Stimulated activated CD8-positive, alpha-beta memory T cell treated with anti-CD3 and anti-CD28 coated beads, Interleukin-12 subunit alpha, Interleukin-12 subunit beta, amount 100 ng/mL, for 1 hour (primary cell): ENCODE data around the gene RXRB.
A peak's percentile ranks its signal among the peaks of the same experiment; 100 is the strongest.
"Not testable (repeated sequence)": the region's sequence is repeated elsewhere in the genome, so short reads cannot be mapped to it uniquely, and the experiment has no call there.

Experiments used
- DNase-seq: peaks from one replicate; pipeline ENCODE4 v3.0.0-alpha.2; 2020; ENCODE audit warnings: low read depth

Gene RXRB

DNA sequence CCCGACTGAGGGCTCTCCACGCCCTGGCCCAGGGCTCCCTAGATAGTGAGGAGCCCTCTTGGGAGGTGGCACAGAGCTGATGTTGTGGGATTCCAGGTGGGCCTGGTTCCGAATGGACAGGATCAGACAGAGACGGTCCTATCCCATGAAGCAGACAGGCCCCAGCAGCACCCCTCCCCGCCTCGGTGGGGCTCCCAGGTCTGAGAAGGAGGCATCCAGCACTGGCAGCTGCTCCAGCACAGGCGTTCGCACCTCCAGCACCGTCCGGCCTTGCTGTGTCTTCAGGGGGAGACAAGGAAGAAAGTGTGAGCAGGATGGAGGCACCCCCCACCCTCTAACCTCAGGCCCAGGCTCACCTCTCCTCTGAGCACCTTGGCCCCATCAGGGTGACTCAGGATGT lies 36.9 kb downstream of the RXRB start:
- no peak for DNase-seq

DNA sequence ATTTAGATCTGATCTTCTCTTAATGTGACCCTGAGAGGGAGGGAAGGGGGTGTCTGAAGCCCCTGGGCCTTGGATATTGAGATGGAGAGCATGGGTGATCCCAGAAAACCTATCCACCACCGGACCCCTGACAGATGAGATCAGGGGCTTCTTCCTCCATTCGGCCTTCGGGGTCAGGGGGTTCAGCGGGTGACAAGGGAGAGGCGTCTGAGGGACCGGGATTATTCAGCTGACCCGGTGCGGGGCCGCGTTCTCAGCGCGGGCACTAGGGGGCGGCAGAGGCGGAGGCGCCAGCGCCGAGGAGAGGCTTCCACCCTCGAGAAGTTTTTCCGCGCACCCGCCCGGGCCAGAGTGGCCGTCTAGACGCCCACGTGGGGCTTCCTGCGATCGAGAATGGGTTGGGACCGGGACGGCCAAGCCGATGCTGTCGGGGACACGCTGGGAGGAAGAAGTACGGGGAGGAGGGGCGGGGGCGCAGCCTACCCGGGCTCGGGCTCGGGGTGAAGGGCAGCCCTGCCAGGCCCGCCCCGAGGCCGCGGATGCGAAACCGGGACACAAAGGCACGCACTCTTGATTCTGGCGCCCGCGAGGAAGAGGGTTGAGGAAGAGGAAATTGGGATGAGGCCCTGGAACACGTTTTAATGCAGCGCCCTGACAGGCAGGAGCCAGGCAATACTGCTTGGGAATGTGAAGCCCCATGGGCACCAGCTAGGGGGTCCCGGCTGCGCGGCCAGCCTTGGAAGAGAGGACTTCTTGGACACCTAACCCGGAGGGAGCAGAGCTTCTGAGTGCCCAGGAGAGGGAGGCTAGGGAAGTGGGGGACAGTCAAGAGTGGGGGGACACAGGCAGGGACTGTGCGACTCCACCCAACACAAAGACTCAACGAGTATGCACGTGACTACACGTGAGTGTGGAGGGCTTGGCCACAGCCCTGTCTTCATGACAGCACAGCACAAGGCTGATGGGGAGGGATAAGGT lies 38.8 kb downstream of the RXRB start:
- peak; percentile 73 for DNase-seq

DNA sequence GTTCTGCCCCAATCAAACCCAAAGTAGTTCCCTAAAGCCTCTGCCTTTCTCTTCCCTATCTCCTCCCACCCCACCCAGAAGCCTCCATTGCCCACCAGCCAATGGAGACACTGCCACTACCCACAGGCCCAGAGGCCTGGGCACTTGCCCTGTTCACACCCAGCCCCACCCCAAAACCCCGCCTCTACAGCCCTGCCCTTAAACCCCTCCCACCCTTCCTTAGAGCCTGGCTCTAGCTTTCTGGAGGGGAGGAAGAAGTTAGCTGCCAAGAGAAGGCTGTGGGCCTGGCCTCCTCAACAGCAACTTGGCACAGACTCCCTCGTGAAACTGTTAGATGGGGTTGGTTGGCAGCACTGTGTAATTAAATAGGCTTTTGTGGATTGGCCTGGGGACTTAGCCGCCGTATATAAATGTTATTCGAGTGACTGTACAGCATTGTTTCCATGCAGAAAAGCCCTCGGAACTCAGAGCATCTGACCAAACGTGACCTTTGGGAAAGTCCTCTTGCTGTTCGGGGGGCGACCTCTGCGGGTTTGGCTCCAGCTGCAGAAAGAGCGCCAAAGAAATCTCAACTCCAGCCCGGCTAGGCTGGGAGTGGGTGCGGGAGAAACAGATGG lies 39.6 kb downstream of the RXRB start:
- DNase-seq: no peak

DNA sequence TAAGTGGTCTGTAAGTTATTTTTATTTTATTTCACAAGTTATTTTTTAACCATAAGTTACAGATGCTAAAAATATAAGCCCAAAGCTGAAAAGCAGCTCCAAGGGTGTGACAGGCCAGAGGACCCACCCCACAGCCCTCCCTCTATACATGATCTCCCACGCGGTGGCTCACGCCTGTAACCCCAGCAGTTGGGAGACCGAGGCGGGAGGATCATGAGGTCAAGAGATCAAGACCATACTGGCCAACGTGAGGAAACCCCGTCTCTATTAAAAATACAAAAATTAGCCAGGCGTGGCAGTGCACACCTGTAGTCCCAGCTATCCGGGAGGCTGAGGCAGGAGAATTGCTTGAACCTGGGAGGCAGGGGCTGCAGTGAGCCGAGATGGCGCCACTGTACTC lies 40.4 kb downstream of the RXRB start:
- no peak for DNase-seq

DNA sequence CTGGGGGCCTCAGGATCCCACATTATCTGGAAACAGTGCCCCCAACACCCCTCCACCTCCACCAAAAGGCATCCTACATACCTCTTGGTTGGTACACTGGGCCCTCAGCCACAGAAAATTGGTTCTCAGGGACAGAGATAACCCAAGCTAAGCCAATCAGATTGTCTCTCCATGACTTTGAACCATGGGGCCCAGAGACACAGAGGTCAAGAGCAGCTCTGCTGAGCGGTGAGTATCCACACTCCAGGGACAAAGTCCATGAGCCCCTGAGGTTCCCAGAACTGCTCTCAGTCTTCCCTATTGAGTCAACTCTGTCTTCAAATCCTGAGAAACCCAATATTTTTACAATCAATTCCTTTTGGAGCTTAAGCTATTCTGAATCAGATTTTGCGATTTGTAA lies 43.5 kb downstream of the RXRB start:
- DNase-seq: no peak

DNA sequence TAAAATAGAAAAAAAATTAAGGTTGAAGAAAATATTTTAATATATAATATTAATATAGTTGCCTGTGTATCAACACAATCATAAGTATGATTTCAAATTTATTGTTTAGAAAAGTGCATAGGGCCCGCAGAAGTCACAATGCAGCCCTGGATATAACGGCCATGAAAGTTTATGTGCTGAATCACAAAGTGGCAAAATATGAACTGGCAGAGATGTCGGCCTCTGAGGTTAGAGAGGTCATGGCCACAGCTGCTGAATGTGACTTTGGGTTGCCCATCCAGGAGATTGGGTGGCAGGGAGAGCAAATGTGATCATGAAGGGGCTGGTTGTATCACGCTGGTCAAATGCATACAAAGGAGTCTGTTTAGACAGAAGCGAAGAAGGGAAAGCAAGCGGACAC lies 43.9 kb downstream of the RXRB start:
- DNase-seq: no peak

DNA sequence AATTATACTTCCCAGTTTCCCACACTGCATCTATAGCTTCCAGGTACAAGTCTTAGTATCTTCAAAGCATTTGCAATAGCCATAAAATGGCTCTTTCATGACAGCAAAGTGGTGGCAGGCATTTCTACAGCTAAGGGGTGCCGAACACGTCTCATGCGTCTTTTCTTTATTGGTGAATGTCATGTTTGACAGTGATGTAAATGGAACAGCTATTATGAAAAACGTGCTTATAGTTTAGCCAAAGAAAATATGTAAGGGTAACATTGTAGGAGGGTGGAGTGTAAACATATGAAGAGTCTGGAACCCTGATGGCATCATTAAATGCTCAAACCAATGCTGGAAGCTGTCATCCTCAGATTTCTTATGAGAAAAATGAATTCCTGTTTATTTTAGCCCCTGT lies 46.1 kb downstream of the RXRB start:
- no peak for DNase-seq

DNA sequence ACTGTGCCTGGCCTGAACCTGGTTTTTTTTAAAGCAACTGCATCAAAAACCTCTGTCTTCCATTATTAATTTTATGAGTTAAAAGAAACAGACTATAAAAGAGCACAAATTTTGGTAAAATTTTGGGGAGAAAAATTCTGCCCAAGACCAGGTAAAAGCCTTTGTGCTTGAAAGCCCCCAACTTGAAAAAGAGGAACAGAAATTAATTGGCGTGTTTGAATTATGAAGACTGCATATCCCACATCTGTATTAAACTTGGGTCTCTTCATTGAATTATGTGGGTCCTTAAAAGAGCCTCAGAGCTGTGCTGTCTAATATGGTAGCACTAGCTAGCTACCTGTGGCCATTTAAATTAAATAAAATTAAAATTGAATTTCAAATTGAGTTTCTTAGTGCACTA lies 49.4 kb downstream of the RXRB start:
- DNase-seq: no peak

DNA sequence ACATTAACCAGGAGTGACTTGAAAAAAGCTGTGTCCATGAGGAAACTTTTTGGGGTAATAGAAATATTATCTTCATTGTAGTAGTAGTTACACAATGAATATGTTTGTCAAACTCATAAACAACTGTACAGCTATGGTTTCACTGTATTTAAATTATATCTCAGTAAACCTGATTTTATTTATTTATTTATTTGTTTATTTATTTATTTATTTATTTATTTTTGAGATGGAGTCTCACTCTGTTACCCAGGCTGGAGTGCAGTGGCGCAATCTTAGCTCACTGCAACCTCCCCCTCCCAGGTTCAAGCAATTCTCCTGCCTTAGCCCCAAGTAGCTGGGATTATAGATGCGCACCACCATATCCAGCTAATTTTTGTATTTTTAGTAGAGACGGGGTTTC lies 49.9 kb downstream of the RXRB start:
- DNase-seq: not testable (repeated sequence)

DNA sequence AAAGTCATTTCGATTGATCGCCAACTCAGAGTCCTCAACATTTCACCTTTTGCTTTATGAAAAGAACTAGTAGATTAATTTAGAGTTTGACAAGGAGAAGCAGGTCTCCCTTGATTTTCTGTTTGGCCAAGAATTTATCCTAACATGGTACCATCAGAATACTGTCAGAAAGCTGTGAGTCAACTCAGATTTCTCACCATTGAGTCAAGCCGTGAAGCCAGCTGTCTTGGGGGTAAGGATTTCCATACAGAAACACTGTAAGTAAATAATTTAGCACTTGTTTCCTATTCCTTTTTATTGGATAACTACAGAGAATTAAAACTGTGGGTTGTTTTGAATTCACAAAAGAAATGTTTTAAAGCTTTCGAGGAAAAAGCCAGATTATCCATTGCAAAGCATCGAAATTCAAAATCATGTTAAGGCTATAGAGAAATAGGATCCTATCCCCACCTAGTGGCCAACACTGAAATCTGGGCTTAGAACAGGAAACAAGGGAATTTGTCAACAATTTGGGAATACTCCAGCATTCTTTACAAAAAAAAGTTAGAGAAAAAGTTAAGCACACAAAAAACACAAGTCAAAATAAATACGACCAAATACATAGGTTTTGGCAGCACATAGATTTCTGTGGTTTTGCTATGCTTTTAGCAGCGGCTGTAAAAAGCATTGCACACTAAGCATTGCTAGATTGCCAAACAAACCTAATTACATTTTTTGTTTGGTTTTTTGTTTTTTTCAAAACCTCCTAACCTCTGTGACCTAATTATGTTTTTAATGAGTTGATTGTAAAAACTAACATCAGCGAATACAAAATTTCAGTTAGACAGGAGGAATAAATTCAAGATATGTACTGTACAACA lies 52.4 kb downstream of the RXRB start:
- DNase-seq: no peak

DNA sequence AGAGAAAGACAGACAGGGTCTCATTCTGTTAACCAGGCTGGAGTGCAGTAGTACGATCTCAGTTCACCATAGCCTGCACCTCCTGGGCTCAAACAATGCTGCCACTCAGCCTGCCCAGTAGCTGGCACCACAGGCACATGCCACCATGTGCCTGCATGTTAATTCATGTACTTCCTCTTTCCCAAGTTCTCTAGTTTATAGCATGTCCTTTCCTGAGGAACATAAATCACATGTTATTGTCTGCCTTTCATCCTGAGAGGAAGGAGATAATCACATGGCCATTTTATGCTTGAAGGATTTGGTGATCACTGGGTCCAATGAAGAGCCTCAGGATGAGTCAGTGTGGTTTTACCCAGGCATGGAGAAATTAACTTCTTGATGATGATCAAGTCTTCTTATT lies 56.1 kb downstream of the RXRB start:
- no peak for DNase-seq
